H1 (cell line): ENCODE measurements around the gene SLC1A2. TPM values are rescaled to one million over a fixed set of nuclear protein-coding genes. Genes with fewer than 3 reads are reported as not detected.
A peak's percentile ranks its signal among the peaks of the same experiment; 100 is the strongest.

Source experiments
- CTCF ChIA-PET: fragments of 300-600 bp; sonication (Branson Sonifier 250); formaldehyde crosslinking; loops from one replicate; lab custom pipeline; 2021; ENCODE audit not compliant: partially characterized antibody; lab: Charles Lee
- POLR2A ChIA-PET: fragments of 300-600 bp; sonication (Branson Sonifier 250); formaldehyde crosslinking; loops from one replicate; lab custom pipeline; 2021; ENCODE audit warnings: inconsistent platforms; ENCODE audit not compliant: partially characterized antibody; lab: Charles Lee
- DNase-seq, 2 experiments: peaks; one replicate each; pipeline versions ENCODE4 v3.0.0 to v3.0.0-alpha.2; 2010 to 2022; ENCODE audit warnings: low spot score in 2 of 2, low read depth in 1 of 2, mixed read lengths in 1 of 2
- FAIRE-seq: peaks from 2 replicates; lab custom pipeline; 2011; peaks lifted over from hg19 to GRCh38; lab: Jason Lieb, UNC
- H2AFZ ChIP-seq: 2 replicates; pipeline ENCODE4 v1.8.1; 2012; ENCODE audit warnings: low read length, inconsistent platforms
- H2AK5ac ChIP-seq: 2 replicates; pipeline ENCODE4 v1.6.1; 2013; ENCODE audit warnings: low read depth, low read length
- H2BK120ac ChIP-seq: replicated peaks from 2 replicates; pipeline ENCODE3; 2013; ENCODE audit warnings: low read depth, low read length, inconsistent platforms
- H2BK12ac ChIP-seq: 2 replicates; pipeline ENCODE4 v1.6.1; 2013; ENCODE audit warnings: low read depth, low read length
- H2BK15ac ChIP-seq: 2 replicates; pipeline ENCODE4 v1.6.1; 2013; ENCODE audit warnings: low read length
- H2BK20ac ChIP-seq: 2 replicates; pipeline ENCODE4 v1.6.1; 2013; ENCODE audit warnings: low read length
- H2BK5ac ChIP-seq: 2 replicates; pipeline ENCODE4 v1.6.1; 2013; ENCODE audit warnings: low read depth, low read length
- H3K14ac ChIP-seq: 2 replicates; pipeline ENCODE4 v1.6.1; 2013; ENCODE audit warnings: inconsistent platforms; ENCODE audit not compliant: insufficient read length
- H3K18ac ChIP-seq: 2 replicates; pipeline ENCODE4 v1.6.1; 2013; ENCODE audit warnings: low read length; ENCODE audit errors: extremely low read depth
- H3K23ac ChIP-seq: 2 replicates; pipeline ENCODE4 v1.6.1; 2013; ENCODE audit warnings: inconsistent platforms; ENCODE audit not compliant: insufficient read length
- H3K23me2 ChIP-seq: 2 replicates; pipeline ENCODE4 v1.6.1; 2013; ENCODE audit warnings: low read depth, low read length
- H3K27ac ChIP-seq: 2 replicates; pipeline ENCODE4 v1.6.1; 2011; ENCODE audit warnings: low read depth, low read length, inconsistent platforms
- H3K27me3 ChIP-seq, 4 experiments: replicated peaks in 1 of 4; 1 replicate in 1 of 4; 2 replicates in 3 of 4; pipeline versions ENCODE4 v1.6.1 to v1.8.1; 2011 to 2013; ENCODE audit warnings: low read length in 3 of 4, mild to moderate bottlenecking in 3 of 4, inconsistent platforms in 2 of 4, mixed read lengths in 2 of 4, moderate library complexity in 1 of 4; ENCODE audit not compliant: control insufficient read depth in 3 of 4, insufficient read depth in 3 of 4; ENCODE audit errors: extremely low read depth in 1 of 4
- H3K36me3 ChIP-seq, 4 experiments: 2 replicates each; pipeline versions ENCODE4 v1.6.1 to v1.8.1; 2011 to 2013; ENCODE audit warnings: mild to moderate bottlenecking in 4 of 4, low read length in 3 of 4, moderate library complexity in 2 of 4, control low read depth in 1 of 4, inconsistent platforms in 1 of 4; ENCODE audit not compliant: insufficient read depth in 4 of 4, control insufficient read depth in 2 of 4
- H3K4ac ChIP-seq: replicated peaks from 2 replicates; pipeline ENCODE3; 2013; ENCODE audit warnings: low read length, low read depth, mixed read lengths, inconsistent platforms; ENCODE audit not compliant: insufficient read length
- H3K4me1 ChIP-seq, 4 experiments: replicated peaks in 1 of 4; 1 replicate in 1 of 4; 2 replicates in 3 of 4; pipeline versions ENCODE4 v1.6.1 to v1.8.1; 2011 to 2013; ENCODE audit warnings: low read length in 3 of 4, inconsistent platforms in 2 of 4, mixed read lengths in 1 of 4; ENCODE audit not compliant: insufficient read depth in 4 of 4, control insufficient read depth in 3 of 4
- H3K4me2 ChIP-seq, 2 experiments: 2 replicates each; pipeline versions ENCODE4 v1.6.1 to v1.8.1; 2011 to 2013; ENCODE audit warnings: low read depth in 2 of 2, low read length in 2 of 2, control low read depth in 1 of 2, inconsistent platforms in 1 of 2, mild to moderate bottlenecking in 1 of 2; ENCODE audit not compliant: insufficient read depth in 1 of 2
- H3K4me3 ChIP-seq, 4 experiments: fragments of 200-600, 300-600 bp in 1 of 4; sonication (generic), shearing (Covaris generic), sonication (Bioruptor Twin) in 1 of 4; 2 replicates each; pipeline versions ENCODE4 v1.5.1 to v1.8.1; 2011 to 2016; ENCODE audit warnings: low read length in 4 of 4, low read depth in 3 of 4, control low read depth in 2 of 4, inconsistent platforms in 2 of 4, mild to moderate bottlenecking in 2 of 4, mixed read lengths in 1 of 4, moderate library complexity in 1 of 4; ENCODE audit not compliant: insufficient read depth in 2 of 4; ENCODE audit errors: extremely low read depth in 1 of 4
- H3K56ac ChIP-seq: replicated peaks from 2 replicates; pipeline ENCODE3; 2013; ENCODE audit warnings: low read depth, mild to moderate bottlenecking, mixed read lengths, low read length, inconsistent platforms; ENCODE audit not compliant: insufficient read length
- H3K79me1 ChIP-seq: 2 replicates; pipeline ENCODE4 v1.6.1; 2013; ENCODE audit warnings: low read depth, low read length, control low read depth
- H3K79me2 ChIP-seq, 2 experiments: 2 replicates each; pipeline versions ENCODE4 v1.6.1 to v1.8.1; 2012 to 2013; ENCODE audit warnings: low read length in 2 of 2, mild to moderate bottlenecking in 2 of 2, inconsistent platforms in 1 of 2; ENCODE audit not compliant: insufficient read depth in 2 of 2, control insufficient read depth in 1 of 2
- H3K9ac ChIP-seq, 4 experiments: replicated peaks in 1 of 4; 1 replicate in 1 of 4; 2 replicates in 3 of 4; pipeline versions ENCODE4 v1.6.1 to v1.8.1; 2011 to 2013; ENCODE audit warnings: low read depth in 3 of 4, low read length in 3 of 4, control low read depth in 2 of 4, mild to moderate bottlenecking in 2 of 4, moderate library complexity in 2 of 4, inconsistent platforms in 1 of 4; ENCODE audit errors: extremely low read depth in 1 of 4
- H3K9me3 ChIP-seq, 2 experiments: 2 replicates each; pipeline versions ENCODE4 v1.6.1 to v1.8.1; 2012 to 2013; ENCODE audit warnings: mild to moderate bottlenecking in 2 of 2, moderate library complexity in 2 of 2, control low read depth in 1 of 2, inconsistent platforms in 1 of 2, low read depth in 1 of 2, low read length in 1 of 2, mixed read lengths in 1 of 2; ENCODE audit not compliant: insufficient read depth in 2 of 2
- H4K20me1 ChIP-seq, 2 experiments: replicated peaks in 1 of 2; 2 replicates each; pipeline versions ENCODE3 to v1.8.1; 2011 to 2013; ENCODE audit warnings: inconsistent platforms in 2 of 2, low read length in 2 of 2, mild to moderate bottlenecking in 1 of 2; ENCODE audit not compliant: insufficient read depth in 2 of 2, control insufficient read depth in 1 of 2
- H4K5ac ChIP-seq: 2 replicates; pipeline ENCODE4 v1.6.1; 2013; ENCODE audit warnings: low read length, low read depth, mixed read lengths, inconsistent platforms; ENCODE audit not compliant: insufficient read length
- H4K8ac ChIP-seq: 2 replicates; pipeline ENCODE4 v1.8.0; 2013; ENCODE audit warnings: mild to moderate bottlenecking, moderate library complexity, low read length, inconsistent platforms; ENCODE audit not compliant: insufficient read depth; ENCODE audit errors: extremely low read depth
- H4K91ac ChIP-seq: replicated peaks from 2 replicates; pipeline ENCODE3; 2013; ENCODE audit warnings: low read length, mixed read lengths, inconsistent platforms; ENCODE audit not compliant: insufficient read length
- ASH2L ChIP-seq: fragments of 200-600, 300-600 bp; sonication (generic); IDR thresholded peaks from one replicate; pipeline ENCODE4 v1.7.1; 2017; ENCODE audit warnings: low read length
- CREB1 ChIP-seq: IDR thresholded peaks from 2 replicates; pipeline ENCODE4 v1.6.1; 2012; ENCODE audit warnings: inconsistent platforms
- CTCF ChIP-seq, 3 experiments: IDR thresholded peaks; 1 replicate in 2 of 3; 2 replicates in 1 of 3; pipeline versions ENCODE4 v1.5.1 to v1.6.1; 2011; ENCODE audit warnings: low read length in 3 of 3, mild to moderate bottlenecking in 3 of 3, inconsistent platforms in 2 of 3, low read depth in 1 of 3, moderate library complexity in 1 of 3; ENCODE audit not compliant: insufficient read depth in 1 of 3; ENCODE audit errors: control extremely low read depth in 1 of 3
- EGR1 ChIP-seq: IDR thresholded peaks from 2 replicates; pipeline ENCODE4 v1.6.1; 2011; ENCODE audit warnings: low read depth, low read length, borderline replicate concordance
- RAD21 ChIP-seq, 2 experiments: IDR thresholded peaks in 1 of 2; conservative IDR thresholded peaks in 1 of 2; 2 replicates each; pipeline ENCODE4 v1.6.1; 2011; ENCODE audit warnings: low read depth in 2 of 2, low read length in 2 of 2, improper control_type of control experiment in 1 of 2, inconsistent platforms in 1 of 2, mild to moderate bottlenecking in 1 of 2, moderate library complexity in 1 of 2
- SIX5 ChIP-seq: IDR thresholded peaks from 2 replicates; pipeline ENCODE4 v1.6.1; 2011; ENCODE audit warnings: mild to moderate bottlenecking, low read depth, low read length
- USF2 ChIP-seq: IDR thresholded peaks from 2 replicates; pipeline ENCODE4 v1.6.1; 2011; ENCODE audit warnings: low read length, improper control_type of control experiment
- WGBS, 2 experiments: shearing (Covaris generic) in 1 of 2; methylation state at CpG; one replicate each; pipeline versions ENCODE4 v1.1.6 to v1.1.7; 2013 to 2015; ENCODE audit warnings: low lambda C conversion rate in 2 of 2, mixed read lengths in 2 of 2, inconsistent platforms in 1 of 2, low coverage in 1 of 2, missing lambda C conversion rate in 1 of 2; ENCODE audit not compliant: insufficient replicate concordance in 2 of 2, insufficient coverage in 1 of 2, insufficient read length in 1 of 2; ENCODE audit errors: extremely low coverage in 1 of 2, missing lambda C conversion rate in 1 of 2; 5-methylcytosine and 5-hydroxymethylcytosine counted together
- polyA plus RNA-seq, 7 experiments: library from polyadenylated mRNA; depleted of rRNA in 3 of 7; stranded (reverse) in 5 of 7; unstranded in 2 of 7; fragments of >200 nt in 5 of 7; fragments of 200-250 nt in 2 of 7; gene quantifications; 1 replicate in 5 of 7; 2 replicates in 1 of 7; 4 replicates in 1 of 7; pipeline versions ENCODE4 v1.2.1 to v1.2.3, GENCODE V29; 2011 to 2013; ENCODE audit warnings: missing spikeins in 2 of 7, mixed read lengths in 2 of 7
- total RNA-seq: library from RNA; stranded (reverse); fragmentation: NEBNext Ultra II Directional; extraction: Animal tissue kit (Norgen Biotek cat#: 25700); gene quantifications from 2 replicates; pipeline ENCODE4 v1.2.1, GENCODE V29; 2021

The SLC1A2 gene
- total and polyA plus RNA-seq, 2 of the 8 experiments (the other 6 are each of a cell fraction or from before 2014, with no cell fraction given): 0.57 to 1.2 TPM

DNA sequence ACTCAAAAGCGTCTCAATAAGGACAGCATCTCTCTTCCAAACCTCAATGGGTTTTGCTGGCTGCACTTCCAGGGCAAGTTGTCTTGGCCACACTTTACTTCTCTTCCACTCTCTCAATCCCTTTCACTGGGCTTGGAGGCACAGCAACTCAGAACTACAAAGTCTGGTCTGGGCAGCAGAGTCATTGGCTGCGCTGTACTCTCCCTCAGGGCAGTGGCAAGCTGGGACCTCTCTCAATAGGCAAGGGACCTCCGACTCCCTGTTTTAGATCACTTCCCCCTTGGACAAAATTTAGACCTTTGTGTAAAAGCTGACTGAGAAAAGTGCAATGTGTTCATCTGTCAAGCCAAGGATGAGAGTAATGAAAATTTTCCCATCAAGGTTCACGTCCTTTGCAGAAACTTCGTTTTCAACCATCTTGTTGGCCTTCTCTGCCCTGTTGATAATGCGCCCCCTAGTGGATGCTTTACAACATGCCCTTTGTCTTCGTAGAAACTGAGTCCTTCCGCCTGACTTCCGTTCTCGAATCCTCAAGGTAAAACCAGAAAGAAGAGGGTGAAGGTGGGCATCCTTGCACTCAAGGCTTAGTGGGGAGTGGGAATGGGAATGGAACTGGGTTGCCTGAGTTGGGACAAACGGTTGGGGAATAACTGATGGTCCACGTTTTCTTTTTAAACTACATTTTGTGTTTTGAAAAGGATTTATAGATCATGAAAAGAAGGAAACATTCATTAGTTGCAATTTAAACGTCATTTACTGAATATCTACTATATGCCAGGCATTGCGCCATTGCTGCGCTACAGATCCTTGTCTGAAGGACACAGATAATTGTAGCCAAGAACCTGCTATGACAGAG is 181.3 kb downstream of the SLC1A2 start:
- FAIRE-seq (peak; percentile 96), DNase-seq (peak; percentile 23 to 59)
- H3K27ac ChIP-seq: no peak overlapping the region
- H3K18ac ChIP-seq: 0 out of 2 replicates have a peak overlapping the region, but pooled peaks have one; percentile 66
- no peak overlapping the region for H4K8ac ChIP-seq
- H3K9me3 ChIP-seq: no peaks in the 10 kb centered on the region
- H3K36me3 ChIP-seq: no peaks in the 10 kb centered on the region
- H2BK5ac ChIP-seq: no peak overlapping the region
- H3K23ac ChIP-seq: no peak overlapping the region
- H4K5ac ChIP-seq: no peak overlapping the region
- 43% methylated on average over 15 of the region's 15 CpGs; no CpG with 5 or more reads in 1 of the 2 experiments for WGBS, 2 experiments
- H3K27me3 ChIP-seq: no peaks in the 10 kb centered on the region; a peak in 2 of 7 replicates
- no peak overlapping the region; the same call in 1 of the 2 replicates for H2BK12ac ChIP-seq
- H3K4me1 ChIP-seq: peaks cover 0 to 2% (median 2%) of the 10 kb centered on the region in 4 experiments; a peak in 4 of 7 replicates
- no peak overlapping the region for H2BK120ac ChIP-seq
- H3K4me2 ChIP-seq: peak overlapping the region; percentile 7 to 43; a peak in 2 of 4 replicates
- ChIA-PET POLR2A (interaction anchor here (0.9 to 1.4 kb wide), 3 partner anchors 19 to 99 kb away, joined by 3 read pairs; partner anchors contain the start of gene CD44), CTCF (interaction anchor here (0.7 to 2.0 kb wide), 29 partner anchors 8 to 316 kb away, joined by 3 to 9 read pairs (median 3); no protein-coding TSS in a partner anchor)
- H4K20me1 ChIP-seq: no peaks in the 10 kb centered on the region
- H3K79me2 ChIP-seq: no peaks in the 10 kb centered on the region
- H3K23me2 ChIP-seq: no peaks in the 10 kb centered on the region
- H3K14ac ChIP-seq: no peak overlapping the region
- no peak overlapping the region for H3K9ac ChIP-seq
- no peak overlapping the region for H3K4ac ChIP-seq
- H3K4me3 ChIP-seq: peak overlapping the region in 1 of 4 experiments; percentile 25; a peak in 2 of 8 replicates
- no peak overlapping the region for H2BK15ac ChIP-seq
- 0 out of 2 replicates have a peak overlapping the region, but pooled peaks have one; percentile 86 for H2AFZ ChIP-seq
- H3K56ac ChIP-seq: no peak overlapping the region
- H3K79me1 ChIP-seq: no peaks in the 10 kb centered on the region
- H2AK5ac ChIP-seq: no peak overlapping the region
- H4K91ac ChIP-seq: no peak overlapping the region
- no peak overlapping the region for H2BK20ac ChIP-seq
- TF ChIP-seq RAD21 (IDR thresholded peaks at IDR 0.05 in 1 of 2, conservative IDR thresholded peaks at IDR 0.05 in 1 of 2; ENCODE audit: low read depth in 2 of 2, low read length in 2 of 2) (peak; percentile 87 to 89), CREB1 (no peak), ASH2L (no peak), CTCF (IDR thresholded peaks at IDR 0.05; ENCODE audit: control extremely low read depth in 1 of 3, insufficient read depth in 1 of 3, low read depth in 1 of 3, low read length in 3 of 3) (peak; percentile 25 to 92 (median 81)), SIX5 (no peak), EGR1 (no peak), USF2 (no peak)
